ENCODE results near the gene LMCD1.
"Not testable (repeated sequence)": the region's sequence is repeated elsewhere in the genome, so short reads cannot be mapped to it uniquely, and the experiment has no call there.

The LMCD1 gene

DNA sequence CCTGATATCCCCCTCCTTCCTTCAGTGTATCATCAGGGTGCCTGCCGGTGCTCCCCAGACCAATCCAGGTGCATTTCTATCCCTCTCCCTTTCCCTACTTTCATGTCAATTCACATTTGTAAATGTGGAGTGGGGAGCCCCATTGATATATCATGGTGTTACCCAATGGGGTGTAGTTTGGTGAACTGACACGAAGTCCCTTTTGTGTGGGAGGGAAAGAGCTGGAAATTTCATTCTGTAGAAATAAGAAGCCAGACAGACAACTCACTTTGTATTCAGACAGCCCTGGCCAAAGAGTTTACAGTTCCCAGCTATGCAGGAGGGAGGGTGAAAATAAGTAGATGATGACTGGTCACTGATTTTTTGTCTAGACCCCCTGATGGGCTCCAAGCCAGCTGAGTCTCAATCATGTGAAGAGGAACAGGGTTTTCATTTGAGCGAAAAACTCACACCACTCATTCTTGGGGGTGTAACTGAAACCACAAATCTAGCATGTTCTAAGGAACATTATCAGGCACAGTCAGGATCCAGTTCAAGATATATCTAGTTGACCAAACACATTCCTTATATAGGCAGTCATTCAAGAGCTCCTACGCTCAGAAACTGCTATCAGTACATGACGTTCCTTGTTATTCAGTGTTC, 58.9 kb downstream of the LMCD1 start:
- no peak for DNase-seq (ENCODE audit: low read depth)

DNA sequence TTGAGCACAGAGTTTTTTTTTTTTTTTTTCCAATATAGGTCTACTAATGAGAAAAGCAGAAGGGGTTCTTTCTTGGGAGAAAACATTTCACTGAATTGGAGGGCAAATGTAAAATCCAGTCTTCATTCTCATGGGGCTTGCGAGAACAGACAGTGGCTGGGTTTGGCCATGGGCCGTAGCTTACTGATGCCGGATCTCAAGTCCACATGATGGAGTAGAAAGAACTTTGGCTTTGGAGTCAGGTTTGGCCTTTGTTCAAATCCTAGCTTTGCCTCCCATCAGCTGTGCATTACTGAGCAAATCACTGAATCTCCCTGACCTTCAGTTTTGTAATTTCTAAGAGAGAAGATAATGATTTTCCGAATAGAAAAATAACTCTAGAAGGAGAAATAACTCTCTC, 59.7 kb downstream of the LMCD1 start:
- no peak for DNase-seq (ENCODE audit: low read depth)

DNA sequence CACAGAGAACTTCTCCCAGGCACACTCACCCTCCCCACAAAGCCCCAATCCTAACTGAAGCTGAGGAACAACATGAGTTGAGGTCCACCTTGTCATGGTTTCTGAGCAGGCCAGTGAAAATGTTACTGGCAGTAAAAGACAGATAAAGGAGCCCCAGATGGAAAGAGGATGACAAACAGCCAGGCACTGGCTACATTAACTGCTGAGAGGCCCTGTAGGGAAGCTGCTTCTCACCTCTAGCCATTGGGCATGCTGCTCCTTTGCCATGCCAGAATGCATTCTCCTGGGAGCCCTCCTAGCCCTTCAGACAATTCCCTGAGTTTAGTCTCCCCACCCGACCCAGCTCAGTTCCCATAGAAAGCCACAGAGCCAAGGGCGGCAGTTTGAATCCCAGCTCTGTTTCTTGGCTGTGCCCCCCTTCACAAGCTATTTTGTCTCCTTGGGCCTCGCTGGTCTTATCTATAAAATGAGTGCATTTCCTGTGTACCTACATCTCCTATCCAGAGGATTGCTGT, 60.5 kb downstream of the LMCD1 start:
- DNase-seq (ENCODE audit: low read depth), result no peak

DNA sequence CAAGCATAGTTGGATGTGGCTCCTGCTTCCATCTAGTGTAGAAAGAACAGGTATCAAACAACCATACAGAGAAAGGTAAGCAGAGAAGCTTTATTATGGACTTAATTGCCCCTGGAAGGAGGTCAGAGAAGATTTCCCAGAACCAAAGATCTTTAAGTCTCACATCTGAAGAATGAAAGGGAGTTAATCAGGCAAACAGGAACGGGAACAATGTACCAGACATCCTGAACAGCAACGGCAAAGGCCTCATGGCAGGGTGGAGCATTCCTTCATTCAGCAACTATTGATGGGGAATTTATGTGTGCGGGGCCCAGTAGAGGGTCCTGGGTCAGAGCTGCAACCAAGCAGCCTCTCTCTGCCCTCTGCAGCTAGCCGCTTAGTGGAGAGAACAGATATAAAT, 61.5 kb downstream of the LMCD1 start:
- no peak for DNase-seq (ENCODE audit: low read depth)

DNA sequence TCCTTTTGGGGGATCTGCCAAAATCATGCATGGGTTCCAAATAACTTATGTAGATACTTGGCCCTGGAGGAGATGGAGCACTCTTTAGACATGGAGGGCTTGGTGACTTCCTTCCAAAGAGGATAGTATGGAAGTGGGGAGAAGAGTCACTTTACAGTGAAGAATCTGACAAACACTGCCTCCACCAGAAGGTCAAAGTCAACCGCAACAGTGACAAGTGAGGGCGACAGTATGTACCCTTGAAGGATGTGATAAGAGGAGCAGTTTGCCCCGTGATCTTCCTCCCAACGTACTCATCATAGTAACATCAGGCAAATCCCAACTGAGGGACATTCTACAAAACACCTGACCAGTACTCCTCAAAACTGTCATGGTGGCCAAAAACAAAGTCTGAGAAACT, 62.0 kb downstream of the LMCD1 start:
- DNase-seq (ENCODE audit: low read depth), result no peak

DNA sequence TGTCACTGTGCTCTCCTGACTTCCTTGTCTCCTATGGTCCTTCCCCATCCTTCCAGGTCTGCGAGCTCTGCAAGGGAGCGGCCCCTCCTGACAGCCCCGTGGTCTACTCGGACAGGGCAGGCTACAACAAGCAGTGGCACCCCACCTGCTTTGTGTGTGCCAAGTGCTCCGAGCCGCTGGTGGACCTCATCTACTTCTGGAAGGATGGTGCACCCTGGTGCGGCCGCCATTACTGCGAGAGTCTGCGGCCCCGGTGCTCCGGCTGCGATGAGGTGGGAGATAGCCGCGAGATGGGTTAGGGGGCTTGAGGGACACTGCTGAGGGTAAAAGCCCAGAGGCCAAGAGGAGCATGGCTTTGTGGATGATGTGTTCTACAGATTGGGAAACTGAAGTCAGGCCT, 63.8 kb downstream of the LMCD1 start:
- DNase-seq (ENCODE audit: low read depth), result no peak

DNA sequence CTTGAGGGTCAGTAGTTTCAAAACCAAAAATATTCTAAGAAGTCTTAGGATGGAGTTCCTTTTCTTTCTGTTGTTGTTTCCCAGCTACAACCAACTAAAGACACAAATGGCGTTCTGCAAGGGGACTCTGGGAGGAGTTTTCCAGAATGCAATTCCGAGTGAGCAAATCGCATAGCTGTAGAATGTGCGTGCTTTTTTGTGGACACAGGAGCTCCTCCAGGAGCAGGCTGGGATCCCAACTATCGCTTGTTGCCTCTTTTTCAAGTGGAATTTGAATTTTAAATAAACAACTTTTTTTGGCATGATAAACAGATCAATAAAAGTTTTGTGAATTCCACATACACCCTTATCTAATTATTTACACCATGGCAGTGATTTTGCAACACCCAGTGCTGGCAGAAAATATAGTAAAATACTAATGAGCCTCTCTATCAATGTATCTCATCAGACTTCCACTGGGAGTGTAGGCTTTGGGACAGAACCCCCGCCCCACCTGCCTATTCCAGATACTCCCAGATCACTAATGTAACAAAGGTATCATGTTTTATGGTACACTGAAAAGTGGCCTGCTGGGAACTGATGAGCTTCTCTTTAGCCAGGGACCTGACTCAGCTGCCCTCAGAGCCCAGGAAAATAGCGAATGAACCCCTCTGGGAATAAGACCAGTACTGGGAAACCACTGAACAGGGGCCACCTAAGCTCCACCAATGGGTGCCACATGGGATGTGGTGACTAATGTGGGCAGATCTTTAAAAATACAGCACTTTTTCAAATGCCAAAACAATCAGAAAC, 66.4 kb downstream of the LMCD1 start:
- DNase-seq (ENCODE audit: low read depth), result no peak

DNA sequence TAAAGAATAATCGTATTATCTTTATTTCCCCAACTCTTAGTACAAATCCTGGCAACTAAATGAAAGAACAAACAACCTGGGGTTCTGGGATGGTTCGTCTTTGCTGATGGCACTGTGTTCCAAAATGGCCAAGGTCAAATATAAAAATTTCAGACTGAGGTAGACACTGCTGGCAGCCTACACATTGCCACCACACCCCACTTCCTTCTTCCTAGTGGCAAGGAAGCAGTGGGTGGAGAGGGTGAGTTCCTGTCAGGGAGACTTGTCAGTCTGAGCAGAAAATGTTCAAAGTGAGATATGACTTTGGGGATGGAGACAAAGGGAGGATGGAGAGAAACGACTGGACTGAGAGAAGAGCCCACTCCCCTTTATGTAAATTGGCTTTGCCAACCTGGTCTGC, 69.6 kb downstream of the LMCD1 start:
- no peak for DNase-seq (ENCODE audit: low read depth)

DNA sequence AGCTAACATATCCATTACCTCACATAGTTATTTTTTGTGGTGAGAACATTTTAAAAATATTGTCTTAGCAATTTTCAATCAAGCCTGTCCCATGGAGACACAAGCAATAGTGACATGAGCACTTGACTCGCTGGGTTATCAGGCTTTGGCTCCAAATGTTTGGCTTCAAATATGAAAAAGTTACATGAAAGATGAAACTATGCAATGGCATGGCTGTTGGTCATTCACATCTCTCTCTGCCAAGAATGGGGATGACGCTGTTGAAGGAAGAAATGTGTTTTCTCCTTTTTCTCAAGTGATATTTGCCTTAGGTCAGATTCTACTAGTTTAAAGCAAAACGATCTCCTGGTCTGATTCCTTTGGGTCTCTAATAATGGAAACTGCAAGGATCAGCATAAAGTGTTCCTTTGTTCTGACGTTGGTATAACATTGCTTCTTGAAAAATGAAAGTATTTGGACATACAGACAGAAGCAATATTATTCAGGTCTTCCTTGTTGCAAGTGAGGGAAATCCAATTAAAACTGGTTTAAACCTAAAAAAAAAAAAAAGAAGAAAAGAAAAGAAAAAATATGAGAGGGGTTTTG, 71.8 kb downstream of the LMCD1 start:
- no peak for DNase-seq (ENCODE audit: low read depth)

DNA sequence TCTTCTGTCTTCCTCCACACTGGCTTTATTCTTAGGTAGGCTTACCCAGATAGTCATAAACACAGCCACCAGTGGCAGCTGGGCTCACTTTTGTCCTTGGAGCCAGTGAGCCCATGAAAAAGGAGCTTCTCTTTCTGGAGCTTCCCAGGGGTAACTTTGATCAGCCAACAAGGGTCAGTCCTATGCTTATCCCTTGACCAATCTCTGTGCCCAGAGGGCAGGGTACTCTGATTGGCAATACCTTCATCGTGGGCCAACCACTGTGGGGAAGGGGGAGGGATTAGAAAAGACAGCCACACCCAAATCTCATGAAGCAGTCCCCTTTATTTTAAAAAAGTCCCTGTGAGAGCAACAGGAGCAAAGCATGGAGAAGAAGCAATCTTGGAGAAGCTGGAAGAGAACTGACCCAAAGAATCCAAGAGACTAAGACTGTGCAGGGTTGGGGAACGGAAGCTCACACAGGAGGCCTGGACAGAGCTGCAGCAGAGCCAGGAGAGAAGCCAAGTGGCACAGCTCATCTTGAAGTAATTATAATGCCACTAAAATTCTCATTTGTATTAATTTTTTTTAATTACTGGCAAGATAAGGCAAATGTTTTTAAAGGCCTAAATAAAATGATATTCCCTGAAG, 72.5 kb downstream of the LMCD1 start:
- no peak for DNase-seq (ENCODE audit: low read depth)

DNA sequence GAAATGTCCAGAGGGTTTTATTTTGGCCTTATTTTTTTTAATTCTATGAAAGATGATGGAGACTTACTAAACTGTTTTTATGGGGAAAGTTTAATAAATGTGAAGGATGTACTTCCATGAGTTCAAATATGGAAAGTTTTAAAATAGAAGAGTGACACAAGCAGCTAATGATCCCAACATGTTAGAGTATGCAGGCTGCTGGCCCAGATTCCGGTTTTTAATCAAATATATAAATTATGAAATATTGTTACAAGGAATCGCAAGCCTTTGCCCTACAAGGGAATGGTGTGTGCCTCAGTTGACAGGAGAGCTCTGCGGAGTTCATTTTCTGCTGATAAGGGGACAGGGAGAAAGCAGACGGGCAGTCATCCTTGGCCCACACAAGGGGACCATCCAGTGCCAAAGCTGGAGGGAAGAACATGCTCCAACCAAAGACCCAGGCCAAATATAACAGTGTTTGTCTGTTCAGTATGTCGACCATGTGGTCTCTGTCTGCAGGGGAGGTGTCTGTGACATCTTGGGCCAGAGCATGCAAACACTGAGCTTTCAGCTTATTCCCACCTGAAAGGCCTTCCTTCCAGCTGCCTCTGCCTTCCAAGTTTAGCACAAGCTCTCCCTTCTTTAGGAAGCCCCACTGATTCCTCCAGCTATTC, 73.2 kb downstream of the LMCD1 start:
- no peak for DNase-seq (ENCODE audit: low read depth)

DNA sequence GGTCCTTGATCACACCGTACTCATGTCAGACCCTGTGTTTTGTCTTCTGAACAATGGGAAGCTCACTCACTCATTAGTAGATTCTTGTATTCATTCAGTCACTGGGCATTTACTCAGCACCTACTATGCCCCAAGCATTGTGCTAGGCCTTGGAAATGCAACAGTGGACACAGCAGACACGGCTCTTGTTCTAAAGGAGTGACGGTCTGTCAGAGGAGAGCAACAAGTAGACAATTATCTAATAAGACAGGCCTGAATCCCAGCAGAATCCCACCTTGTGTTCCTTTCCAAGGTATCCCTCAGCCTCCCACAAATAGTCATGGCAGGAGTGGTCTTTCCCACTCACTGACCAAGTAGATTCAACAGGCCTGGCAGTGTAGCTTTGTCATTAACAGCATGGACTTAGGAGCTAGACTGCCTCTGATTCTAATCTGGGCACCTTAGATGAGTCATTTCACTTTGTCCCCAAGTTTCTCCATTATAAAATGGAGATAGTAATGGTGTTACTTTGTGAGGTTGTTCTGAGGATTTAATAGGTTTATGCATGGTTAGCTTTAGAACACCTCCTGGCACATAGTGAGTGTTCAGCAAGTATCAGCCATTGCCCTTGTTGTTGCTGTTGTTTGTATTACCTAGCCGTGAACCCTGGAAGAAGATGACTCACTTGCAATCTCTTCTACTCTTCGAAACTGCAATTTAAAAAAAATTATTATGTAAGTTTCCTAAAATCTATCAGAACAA, 73.9 kb downstream of the LMCD1 start:
- no peak for DNase-seq (ENCODE audit: low read depth)

DNA sequence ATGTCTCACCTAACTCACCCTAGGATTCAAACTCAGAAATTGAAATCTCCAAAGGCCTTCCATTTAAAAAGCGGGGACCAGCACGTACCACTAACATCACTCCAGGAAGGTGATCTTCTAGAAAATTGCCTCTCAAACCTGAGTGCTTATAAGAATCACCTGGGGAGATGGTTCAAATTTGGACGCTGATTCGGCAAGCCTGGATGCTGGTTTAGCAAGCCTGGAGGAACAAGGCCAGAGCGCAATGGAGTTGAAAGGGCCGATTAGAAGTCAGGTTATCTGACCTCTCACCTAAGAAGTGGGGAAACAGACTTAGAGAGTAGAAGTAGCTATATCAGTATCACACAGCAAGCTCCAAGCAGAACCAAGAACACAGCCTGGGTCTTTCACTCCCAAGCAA, 74.8 kb downstream of the LMCD1 start:
- no peak for DNase-seq (ENCODE audit: low read depth)

DNA sequence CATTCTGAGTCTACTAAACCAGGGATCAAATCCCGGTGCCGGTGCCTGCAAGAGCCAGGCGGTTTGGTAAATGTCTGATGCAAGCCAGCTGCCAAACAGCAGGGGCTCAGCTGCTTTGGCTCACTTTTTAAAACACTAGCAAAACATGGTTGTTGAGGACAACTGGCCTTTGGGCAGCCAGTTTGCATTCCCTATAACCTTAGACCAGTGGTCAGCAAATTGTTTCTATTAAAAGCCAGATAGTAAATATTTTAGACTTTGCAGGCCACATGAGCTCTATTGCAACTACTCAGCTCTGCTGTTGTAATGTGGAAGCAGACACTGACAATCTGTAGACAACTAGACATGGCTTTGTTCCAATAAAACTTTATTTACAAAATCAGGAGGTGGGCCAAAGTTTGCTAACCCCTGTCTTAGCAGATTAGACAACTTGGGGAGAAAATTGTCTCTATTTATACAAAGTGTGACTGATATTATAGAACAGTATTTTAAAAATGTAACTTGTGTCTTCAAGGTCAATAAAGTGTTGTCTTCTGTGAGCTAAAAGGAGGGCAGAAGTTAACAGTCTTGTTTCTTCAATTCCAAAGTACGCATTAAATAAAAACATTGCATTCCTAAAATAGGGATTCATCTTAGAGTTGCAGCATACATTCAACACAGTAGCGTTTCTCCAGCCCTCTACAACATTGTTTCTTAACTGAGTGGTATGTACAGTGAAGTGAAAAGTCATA, 75.4 kb downstream of the LMCD1 start:
- no peak for DNase-seq (ENCODE audit: low read depth)

DNA sequence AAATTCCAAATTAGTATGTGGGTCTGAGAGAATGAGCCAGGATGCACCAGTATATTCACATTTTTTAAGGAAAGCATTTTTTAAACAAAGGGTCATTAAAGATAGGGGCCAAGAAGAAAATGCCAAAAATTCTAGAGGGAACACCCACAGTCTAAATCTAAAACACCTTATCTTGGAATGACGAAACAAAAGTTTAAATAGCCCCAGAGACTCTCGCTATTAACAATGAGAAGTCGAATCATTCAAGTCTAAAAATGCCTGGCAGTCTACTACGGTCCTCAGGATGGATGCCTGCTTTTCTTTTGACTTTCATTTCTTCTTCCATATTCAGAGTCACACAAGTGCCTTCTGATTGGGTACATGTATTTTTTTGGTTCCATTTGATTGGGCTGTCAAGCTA, 76.7 kb downstream of the LMCD1 start:
- DNase-seq (ENCODE audit: low read depth), result no peak

DNA sequence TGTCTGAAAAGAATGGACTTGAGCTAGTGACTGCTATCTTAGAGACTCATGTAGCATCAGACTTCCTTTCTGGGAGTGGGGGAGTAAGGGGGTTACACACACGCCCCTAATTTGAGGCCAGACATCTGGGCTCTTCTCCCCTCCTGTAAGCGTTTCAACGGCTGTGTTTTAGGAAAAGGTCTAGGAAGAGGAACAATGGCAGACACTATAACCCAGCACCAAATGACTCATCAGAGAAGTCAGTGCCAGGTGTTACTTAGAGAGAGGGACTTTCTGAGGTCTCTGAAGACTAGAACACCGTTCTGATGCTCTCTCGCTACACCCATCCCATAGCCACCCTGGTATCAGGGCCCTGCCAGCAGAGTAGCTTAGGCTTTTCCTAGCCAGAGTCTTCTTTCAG, 77.5 kb downstream of the LMCD1 start:
- no peak for DNase-seq (ENCODE audit: low read depth)

DNA sequence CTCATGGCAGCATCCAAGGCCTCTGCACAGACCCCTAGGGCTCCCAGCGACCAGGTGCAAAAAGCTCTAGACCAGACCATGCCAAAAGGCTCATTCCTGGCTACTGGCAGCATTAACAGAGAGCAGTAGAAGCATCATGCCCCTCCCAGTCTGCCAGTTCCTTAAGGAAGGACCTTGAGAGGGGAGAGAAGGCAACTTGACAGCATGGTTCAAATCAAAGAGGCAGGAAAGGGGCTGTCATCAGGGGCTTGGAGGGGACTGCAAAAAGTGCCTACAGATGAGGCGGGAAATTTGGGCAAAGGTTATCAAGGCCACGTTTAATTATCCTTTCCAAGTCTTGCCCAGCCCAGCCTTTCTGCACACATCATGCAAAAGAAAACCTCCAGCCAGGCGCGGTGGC, 78.3 kb downstream of the LMCD1 start:
- DNase-seq (ENCODE audit: low read depth), result no peak

DNA sequence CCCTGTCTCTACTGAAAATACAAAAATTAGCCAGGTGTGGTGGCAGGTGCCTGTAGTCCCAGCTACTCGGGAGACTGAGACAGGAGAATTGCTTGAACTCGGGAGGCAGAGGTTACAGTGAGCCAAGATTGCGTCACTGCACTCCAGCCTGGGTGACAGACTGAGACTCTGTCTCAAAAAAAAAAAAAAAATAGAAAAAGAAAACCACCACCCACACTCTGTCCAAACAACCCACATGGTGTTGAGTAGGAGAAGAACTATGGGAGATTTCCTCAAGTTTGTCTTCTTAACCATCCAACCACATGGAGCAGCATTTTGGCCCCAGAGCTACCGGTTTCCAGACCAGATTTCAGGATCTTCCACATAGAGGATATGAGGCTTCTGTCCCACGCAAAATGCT, 78.8 kb downstream of the LMCD1 start:
- not testable (repeated sequence) for DNase-seq (ENCODE audit: low read depth)

DNA sequence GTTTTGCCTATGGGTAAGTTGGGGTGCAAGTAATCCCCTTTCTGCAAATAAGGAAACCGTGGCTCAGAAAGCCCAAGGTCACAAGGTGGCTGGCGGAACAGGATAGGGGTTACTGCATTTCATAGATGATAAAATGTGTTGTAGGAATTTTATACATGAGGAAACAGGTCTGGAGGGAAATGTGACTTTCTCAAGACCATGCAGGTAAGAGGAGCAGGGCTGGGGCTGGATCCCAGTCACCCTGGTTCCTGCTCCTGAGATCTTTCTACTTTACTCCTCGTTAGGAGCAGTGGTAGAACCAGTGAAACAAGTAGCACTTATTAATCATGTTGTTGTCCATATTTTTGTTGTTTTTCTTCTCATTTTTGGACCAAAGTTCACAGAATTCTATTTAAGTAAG, 79.8 kb downstream of the LMCD1 start:
- DNase-seq (ENCODE audit: low read depth), result no peak

DNA sequence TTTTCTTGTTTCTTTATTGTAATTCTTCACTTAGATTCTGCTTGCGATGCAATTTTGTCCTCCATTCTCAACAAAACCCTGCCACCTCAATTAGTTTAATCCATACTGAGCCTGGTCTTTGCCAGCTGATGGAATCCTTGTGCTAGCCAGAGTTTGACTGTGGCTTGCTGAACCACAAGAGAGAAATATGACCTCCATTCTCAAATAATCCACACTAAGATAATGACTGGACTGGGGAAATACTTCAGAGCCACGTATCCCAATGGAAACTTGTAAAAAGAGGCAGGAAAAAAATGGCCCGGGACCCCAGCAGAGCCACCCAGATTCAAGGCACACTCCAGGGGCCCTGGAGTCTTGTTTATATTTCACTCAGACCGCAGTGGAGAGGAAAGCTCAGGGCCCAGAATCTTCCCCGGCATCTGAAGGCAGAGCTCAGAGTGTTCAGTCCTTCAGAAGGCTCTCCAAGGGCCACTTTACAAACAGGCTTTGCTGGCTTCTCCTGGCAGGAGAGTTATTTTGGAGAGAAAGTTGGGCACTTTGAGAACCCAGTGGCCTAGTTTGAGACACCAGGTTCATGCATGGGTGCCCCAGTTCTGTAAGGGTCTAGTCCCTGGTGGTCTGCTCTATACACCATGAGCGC, 80.3 kb downstream of the LMCD1 start:
- no peak for DNase-seq (ENCODE audit: low read depth)

Measured in activated T-cell treated with anti-CD3 and anti-CD28 coated beads for 24 hours (primary cell).